ENCODE measurements around the gene NAV1.
"Not testable (repeated sequence)": the region's sequence is repeated elsewhere in the genome, so short reads cannot be mapped to it uniquely, and the experiment has no call there.

NAV1 gene

DNA sequence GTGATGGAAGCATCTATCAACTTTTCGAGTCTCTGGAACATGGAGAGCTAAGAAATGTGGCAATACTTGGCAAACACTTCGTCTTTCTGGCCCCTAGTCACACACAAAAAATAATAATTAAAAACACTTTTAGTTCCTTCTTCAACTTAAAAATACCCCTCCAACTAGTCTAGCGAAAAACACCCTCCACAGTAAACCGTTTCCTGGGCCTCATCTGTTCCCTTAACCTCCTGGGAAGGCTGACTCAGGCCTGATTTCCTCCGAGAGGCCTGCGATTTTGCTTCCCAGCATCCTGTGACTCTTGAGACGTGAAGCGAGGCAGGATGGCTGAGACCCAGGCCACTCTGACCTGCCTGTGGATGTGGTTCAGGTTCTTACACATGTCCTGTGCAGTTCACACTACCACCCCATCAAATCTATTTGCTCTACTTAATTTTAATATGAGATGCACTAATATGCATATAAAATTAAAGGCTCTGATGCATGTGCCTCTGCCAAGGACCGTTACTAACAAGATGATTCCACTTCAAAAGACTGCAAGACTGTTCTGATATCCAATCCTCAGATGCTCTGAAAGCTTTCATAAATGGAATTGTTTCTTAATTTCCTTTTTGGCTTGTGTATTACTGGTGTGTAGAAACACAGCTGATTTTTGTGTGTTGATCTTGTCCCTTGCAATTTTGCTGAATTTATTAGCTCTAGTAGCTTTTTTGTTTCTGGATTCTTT lies 3.5 kb downstream of the NAV1 start:
- H3K27ac Mint-ChIP-seq = no peak overlapping the region
- peaks cover 2% of the 10 kb centered on the region for H3K36me3 Mint-ChIP-seq
- H3K4me3 Mint-ChIP-seq = no peak overlapping the region
- peaks cover 23% of the 10 kb centered on the region for H3K27me3 Mint-ChIP-seq
- H3K4me1 Mint-ChIP-seq (ENCODE audit: low read depth) = peaks cover 20% of the 10 kb centered on the region
- no peaks in the 10 kb centered on the region for H3K9me3 Mint-ChIP-seq (ENCODE audit: low read depth)

DNA sequence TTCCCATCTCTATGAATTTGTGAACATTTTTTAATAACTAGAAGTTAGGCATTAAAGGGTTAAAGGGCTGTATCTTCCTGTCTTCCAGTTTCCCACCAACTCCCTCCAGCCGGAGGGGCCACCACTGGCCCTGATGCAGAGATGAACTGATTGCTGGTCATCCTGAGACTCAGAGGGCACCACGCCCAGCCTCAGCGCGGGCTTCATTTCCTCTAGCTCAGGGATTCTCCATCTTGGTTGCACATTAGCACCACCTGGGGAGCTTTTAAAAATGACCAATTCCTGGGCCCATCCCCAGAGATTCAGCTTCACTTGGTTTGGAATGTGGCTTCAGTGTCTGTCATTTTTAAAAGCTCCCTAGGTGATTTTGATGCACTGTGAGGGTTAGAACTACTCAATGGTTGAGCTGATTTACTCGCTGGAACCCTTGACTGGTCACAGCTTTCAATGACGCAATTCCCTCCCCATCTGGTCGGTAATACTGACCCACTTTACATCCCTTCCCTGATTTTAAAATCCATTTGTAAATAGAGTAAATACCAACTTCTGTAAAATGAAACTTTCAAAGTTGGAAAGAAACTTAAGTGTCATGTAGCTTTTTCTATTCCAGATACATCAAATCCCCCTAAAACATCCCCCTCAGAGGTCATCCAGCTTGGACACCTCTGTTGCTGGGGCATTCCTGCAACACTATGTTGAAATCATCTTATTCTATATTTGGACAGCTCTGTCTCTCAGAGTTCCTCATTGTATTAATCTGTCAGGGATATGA lies 5.1 kb downstream of the NAV1 start:
- Mint-ChIP-seq H3K27ac (no peak overlapping the region), H3K36me3 (peaks cover 4% of the 10 kb centered on the region), H3K4me1 (ENCODE audit: low read depth) (peaks cover 14% of the 10 kb centered on the region), H3K27me3 (peaks cover 16% of the 10 kb centered on the region), H3K9me3 (ENCODE audit: low read depth) (no peaks in the 10 kb centered on the region), H3K4me3 (no peak overlapping the region)

DNA sequence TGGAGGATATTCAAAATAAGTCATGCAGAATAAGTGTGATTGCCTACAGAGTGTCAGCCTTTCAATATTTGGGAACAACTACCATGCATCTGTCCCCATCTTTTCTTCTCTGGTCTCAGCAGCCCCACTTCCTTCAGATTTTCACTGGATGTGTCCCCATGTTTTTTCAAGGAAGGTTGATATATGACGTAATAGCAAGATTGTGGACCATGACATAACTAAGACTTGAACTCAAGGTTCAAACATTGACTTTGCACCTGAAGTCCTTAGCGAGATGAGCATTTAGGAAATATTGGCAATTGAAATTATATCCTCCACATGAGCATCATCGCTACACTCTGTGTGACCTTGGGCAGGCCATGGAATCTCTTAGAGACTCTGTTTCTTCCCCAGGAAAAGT lies 5.8 kb downstream of the NAV1 start:
- Mint-ChIP-seq H3K4me3 (no peak overlapping the region), H3K4me1 (ENCODE audit: low read depth) (peaks cover 10% of the 10 kb centered on the region), H3K36me3 (peaks cover 4% of the 10 kb centered on the region), H3K9me3 (ENCODE audit: low read depth) (no peaks in the 10 kb centered on the region), H3K27me3 (peaks cover 13% of the 10 kb centered on the region), H3K27ac (no peak overlapping the region)

DNA sequence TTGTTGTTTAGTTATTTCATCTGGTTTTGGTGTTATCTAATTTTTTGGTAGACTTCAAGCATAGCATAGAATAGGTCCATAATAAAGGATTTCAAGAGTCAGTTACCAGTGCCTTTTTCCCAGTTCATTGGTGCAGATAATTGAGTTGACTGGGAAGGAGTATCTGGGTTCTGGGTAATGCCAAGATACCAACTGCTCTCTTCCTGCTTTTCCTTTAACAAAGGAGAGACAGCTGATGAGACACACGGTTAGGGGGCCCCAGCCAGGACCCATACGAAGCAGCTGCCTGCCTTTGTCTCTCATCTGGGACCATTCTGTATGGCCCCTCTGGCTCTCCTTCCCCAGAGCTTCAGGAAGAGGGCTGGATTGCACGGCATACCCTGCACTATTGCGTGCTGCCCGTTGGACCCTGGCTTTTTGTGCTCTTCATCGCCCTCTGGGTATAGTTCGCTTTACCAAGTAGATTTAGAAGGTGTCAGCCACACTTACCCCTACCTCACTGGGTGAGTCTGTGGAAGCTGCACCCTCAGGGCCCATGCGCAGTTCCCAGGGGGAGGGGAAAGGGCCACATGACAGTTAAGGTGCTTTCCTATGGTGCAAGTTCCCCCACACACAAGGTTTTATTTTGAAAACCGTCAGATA lies 7.0 kb downstream of the NAV1 start:
- Mint-ChIP-seq H3K36me3 (peaks cover 4% of the 10 kb centered on the region), H3K4me3 (no peak overlapping the region), H3K27ac (no peak overlapping the region), H3K27me3 (peaks cover 7% of the 10 kb centered on the region), H3K4me1 (ENCODE audit: low read depth) (no peaks in the 10 kb centered on the region), H3K9me3 (ENCODE audit: low read depth) (no peaks in the 10 kb centered on the region)

DNA sequence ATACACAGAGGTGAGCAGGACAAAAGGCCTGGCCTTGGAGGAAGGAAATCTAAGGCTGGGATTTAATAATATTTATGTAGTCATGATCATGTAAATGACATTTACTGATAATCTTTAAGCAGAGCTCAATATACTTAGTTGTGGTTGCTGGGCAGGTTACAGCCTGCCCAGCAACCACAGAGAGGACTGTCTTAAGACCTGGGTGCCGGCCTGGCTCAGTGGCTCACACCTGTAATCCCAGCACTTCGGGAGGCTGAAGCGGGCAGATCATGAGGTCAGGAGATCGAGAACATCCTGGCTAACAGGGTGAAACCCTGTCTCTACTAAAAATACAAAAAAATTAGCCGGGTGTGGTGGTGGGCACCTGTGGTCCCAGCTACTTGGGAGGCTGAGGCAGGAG lies 10.6 kb downstream of the NAV1 start:
- not testable (repeated sequence) for H3K4me1 Mint-ChIP-seq (ENCODE audit: low read depth); H3K4me3 Mint-ChIP-seq; H3K27me3 Mint-ChIP-seq; H3K9me3 Mint-ChIP-seq (ENCODE audit: low read depth); H3K36me3 Mint-ChIP-seq; H3K27ac Mint-ChIP-seq

DNA sequence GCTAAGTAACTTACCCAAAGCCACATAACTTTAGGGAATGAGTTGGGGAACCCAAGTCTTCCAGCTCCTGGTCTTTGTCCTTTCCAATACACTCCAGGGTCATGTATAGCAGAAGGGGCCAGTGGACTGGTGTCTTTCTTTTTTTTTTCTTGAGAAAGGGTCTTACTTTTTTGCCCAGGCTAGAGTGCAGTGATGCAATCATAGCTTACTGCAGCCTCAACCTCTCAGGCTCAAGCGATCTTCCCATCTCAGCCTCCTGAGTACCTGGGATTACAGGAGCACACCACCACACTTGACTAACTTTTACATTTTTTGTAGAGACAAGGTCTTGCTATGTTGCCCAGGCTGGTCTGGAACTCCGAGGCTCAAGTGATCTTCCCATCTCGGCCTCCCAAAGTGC lies 12.2 kb downstream of the NAV1 start:
- Mint-ChIP-seq H3K4me1 (ENCODE audit: low read depth) (no peaks in the 10 kb centered on the region), H3K4me3 (no peak overlapping the region), H3K36me3 (peaks cover 3% of the 10 kb centered on the region), H3K27ac (no peak overlapping the region), H3K9me3 (ENCODE audit: low read depth) (no peaks in the 10 kb centered on the region), H3K27me3 (peaks cover 2% of the 10 kb centered on the region)

DNA sequence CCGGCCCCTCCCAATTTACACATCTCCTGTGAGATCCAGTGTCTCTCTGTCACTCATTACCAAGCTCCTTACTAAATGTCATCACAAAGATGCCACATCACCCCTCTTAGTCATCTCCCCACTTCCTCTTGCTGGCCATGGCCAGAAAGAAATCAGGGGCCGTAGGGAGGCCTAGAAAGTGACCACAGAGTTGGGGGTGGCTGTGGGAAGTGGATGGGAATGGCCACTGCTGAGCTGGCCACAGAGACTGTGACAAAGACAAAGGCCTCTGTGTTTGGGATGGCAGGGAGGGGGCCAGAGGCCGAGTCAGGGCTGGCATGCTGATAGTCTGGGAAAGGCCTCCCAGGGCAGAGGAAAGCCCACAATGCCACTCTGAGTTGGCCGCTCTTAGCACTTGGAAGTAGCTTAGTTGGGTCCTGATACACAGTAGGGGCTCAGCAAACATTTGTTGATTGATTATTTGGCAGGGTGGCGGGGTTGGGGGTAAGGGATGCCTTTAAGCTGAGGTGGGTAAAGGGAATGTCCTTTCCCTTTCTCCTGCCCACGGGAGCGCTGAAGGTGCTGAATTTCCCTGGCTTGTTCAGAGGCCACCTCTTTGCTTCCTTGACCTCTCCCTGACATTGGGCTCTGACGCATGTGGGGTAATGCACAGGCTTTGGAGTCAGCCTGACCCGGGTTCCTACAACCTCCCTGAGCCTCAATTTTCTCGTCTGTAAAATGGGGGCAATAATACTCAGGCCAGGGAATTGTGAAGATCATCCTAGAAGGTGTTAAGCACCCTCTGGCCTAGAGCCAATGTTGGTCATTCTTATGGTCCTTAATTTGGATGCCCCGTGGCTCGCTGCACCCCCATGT lies 13.2 kb downstream of the NAV1 start:
- Mint-ChIP-seq H3K9me3 (ENCODE audit: low read depth) (no peaks in the 10 kb centered on the region), H3K36me3 (peaks cover 3% of the 10 kb centered on the region), H3K4me3 (no peak overlapping the region), H3K27me3 (no peaks in the 10 kb centered on the region), H3K4me1 (ENCODE audit: low read depth) (no peaks in the 10 kb centered on the region), H3K27ac (no peak overlapping the region)

DNA sequence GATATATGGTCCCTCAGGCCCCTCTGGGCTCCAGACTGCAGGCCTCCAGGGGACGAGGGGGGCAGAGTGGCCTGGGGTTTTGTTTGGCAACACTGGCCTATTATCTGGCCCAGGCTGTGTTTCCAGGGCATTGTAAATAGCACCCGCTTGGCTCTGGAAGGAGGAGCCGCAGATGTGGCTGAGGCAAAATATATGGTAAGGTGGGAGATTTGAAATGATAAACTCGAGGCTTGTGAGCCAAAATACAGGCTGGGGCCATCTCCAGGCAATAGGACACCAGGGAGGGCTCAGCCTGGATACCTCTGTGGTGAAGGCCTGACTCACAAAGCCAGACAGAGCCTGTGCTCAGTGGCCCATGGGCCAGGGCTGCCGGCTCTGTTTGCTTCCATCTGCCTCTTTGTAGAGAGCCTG lies 14.0 kb downstream of the NAV1 start:
- Mint-ChIP-seq H3K27ac (no peak overlapping the region), H3K4me3 (no peak overlapping the region), H3K36me3 (peaks cover 3% of the 10 kb centered on the region), H3K9me3 (ENCODE audit: low read depth) (no peaks in the 10 kb centered on the region), H3K4me1 (ENCODE audit: low read depth) (no peaks in the 10 kb centered on the region), H3K27me3 (no peaks in the 10 kb centered on the region)

DNA sequence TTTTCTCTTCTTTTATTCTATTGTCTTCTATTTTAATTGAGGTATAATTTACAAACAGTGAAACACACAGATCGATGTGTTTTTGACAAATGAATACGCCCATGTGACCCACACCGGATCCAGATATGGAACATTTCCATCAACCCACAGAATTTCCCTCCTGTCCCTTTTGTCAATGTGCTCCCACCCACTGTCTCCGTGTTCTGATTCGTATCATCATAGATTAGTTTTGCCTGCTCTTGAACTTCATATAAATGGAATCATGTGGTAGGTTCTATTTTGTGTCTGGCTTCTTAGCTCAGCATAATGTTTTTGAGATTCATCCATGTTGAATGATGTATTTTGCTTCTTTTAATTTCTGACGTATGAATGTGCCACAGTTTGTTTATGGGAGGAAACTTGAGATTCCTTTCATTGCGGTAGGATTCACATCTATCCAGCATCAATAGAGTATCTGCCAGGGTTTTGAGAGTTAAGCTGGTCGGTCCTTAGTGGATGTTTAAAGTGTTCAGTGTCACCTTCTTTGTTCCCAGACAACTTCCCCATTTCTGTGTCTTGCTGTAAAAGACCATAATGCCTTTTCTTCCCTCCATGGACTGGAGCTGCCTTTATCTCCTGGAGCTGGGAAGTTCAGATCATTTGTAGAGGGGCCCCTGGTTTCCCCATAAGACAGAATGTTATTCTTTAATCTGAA lies 14.7 kb downstream of the NAV1 start:
- H3K27ac Mint-ChIP-seq = no peak overlapping the region
- no peaks in the 10 kb centered on the region for H3K27me3 Mint-ChIP-seq
- H3K36me3 Mint-ChIP-seq = peaks cover 2% of the 10 kb centered on the region
- H3K9me3 Mint-ChIP-seq (ENCODE audit: low read depth) = no peaks in the 10 kb centered on the region
- no peaks in the 10 kb centered on the region for H3K4me1 Mint-ChIP-seq (ENCODE audit: low read depth)
- no peak overlapping the region for H3K4me3 Mint-ChIP-seq

DNA sequence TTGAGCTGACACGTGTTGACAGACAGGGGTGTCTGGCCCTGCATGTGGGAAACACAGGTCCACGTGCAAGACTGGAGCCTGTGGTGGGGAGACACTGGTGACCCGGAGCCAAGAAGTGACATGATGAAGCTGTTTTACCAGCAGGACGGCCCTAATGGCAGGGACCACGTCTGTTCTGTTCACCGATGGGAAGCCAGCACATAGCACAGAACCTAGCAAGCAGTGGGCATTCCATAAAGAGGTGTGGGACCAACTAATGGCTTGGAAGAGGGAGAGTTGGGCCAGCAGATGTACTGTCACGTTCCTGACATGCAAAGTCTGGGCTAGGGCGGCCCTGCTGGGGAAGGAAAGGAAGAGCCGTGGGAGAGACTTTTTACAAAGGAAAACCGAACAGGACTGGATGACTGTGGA lies 15.3 kb downstream of the NAV1 start:
- H3K27ac Mint-ChIP-seq = no peak overlapping the region
- no peak overlapping the region for H3K4me3 Mint-ChIP-seq
- no peaks in the 10 kb centered on the region for H3K4me1 Mint-ChIP-seq (ENCODE audit: low read depth)
- H3K36me3 Mint-ChIP-seq = no peaks in the 10 kb centered on the region
- H3K9me3 Mint-ChIP-seq (ENCODE audit: low read depth) = no peaks in the 10 kb centered on the region
- no peaks in the 10 kb centered on the region for H3K27me3 Mint-ChIP-seq

DNA sequence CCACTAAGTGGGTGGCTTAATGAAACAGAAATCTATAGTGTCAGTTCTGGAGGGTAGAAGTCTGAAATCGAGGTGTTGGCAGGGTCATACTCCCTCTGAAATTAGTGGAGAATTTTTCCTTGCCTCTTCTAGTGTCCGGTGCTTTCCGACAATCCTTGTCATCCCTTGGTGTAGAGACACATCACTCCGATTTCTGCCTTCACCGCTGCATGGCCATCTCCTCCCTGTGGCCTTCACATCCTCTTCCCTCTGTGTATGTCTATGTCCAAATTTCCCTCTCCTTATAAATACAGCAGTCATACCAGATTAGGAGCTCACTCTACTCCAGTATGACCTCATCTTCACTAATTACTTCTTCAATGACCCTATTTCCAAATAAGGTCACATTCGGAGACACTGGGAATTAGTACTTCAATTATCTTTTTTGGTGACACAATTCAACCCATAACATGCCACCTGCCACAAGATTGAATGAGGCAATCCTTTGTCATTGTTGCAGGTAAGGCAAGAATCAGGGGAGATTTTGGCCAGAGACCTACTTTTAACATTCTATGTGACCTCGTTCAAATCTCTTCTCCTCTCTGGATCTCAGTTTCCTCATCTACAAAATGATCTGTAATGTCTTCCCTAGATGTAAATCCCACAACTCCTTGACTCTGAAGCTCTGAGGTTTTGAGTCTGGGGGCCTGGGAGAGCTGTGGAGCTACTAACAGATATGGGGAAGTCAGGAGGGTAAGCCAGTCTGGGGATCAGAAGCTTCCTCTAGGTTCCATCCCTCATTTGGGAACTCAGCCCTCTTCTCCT lies 16.1 kb downstream of the NAV1 start:
- H3K9me3 Mint-ChIP-seq (ENCODE audit: low read depth) = no peaks in the 10 kb centered on the region
- no peaks in the 10 kb centered on the region for H3K27me3 Mint-ChIP-seq
- no peak overlapping the region for H3K27ac Mint-ChIP-seq
- H3K36me3 Mint-ChIP-seq = no peaks in the 10 kb centered on the region
- H3K4me3 Mint-ChIP-seq = no peak overlapping the region
- peaks cover 3% of the 10 kb centered on the region for H3K4me1 Mint-ChIP-seq (ENCODE audit: low read depth)

DNA sequence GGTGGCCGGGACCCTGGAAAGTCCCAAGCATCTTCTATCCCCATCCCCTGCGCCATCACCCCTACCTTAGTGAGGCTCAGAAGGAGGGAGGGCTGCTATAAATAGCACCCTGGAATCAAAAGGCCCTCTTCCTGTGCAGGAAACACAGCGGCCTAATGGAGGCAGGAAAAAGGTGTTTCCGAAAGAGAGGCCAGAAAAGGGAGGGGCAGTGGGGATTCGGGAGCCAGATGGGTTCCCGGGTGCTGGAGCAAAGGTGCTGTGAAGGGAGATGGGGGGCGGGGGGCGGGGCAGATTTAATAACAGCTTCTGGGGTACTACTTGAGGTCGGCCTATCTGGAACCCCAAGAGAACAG lies 16.6 kb downstream of the NAV1 start:
- Mint-ChIP-seq H3K4me1 (ENCODE audit: low read depth) (peaks cover 3% of the 10 kb centered on the region), H3K9me3 (ENCODE audit: low read depth) (no peaks in the 10 kb centered on the region), H3K4me3 (no peak overlapping the region), H3K27me3 (no peaks in the 10 kb centered on the region), H3K27ac (no peak overlapping the region), H3K36me3 (no peaks in the 10 kb centered on the region)

DNA sequence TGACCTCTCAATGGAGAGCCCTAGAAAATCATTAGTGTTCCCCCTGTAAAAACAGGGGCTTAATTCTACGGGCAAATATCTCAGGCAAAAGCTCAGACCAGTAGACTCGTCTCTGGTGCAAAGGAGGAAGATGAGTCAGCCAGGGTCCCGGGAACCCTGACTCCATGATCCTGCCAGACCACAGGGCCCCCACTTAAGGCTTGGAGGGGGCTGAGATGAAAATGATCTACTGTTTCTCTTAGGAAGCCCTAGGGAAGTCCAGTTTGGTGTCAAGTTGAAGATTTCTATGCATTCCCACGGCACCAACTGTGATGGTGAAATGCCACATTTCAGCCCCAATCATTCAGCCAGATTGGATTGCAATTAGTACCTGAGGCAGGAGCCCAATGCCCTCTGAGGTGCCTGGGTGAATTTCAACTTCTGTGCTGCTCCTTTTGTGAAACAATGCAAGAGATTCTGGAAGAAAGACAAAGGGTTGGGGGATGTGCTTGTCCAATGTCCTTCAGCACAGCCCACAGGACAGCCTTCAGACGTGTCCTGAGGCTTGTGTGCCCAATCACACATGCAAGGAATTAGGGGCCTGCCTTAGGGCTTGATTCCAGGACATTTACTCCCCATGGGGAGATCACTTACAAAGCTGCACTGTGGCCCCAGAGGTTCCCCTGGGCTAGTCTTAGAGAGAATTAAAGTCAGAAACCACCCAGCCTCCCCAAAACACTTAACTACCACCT lies 18.1 kb downstream of the NAV1 start:
- no peak overlapping the region for H3K27ac Mint-ChIP-seq
- no peaks in the 10 kb centered on the region for H3K27me3 Mint-ChIP-seq
- H3K4me1 Mint-ChIP-seq (ENCODE audit: low read depth) = peaks cover 3% of the 10 kb centered on the region
- no peaks in the 10 kb centered on the region for H3K9me3 Mint-ChIP-seq (ENCODE audit: low read depth)
- H3K4me3 Mint-ChIP-seq = no peak overlapping the region
- no peaks in the 10 kb centered on the region for H3K36me3 Mint-ChIP-seq

Data from activated naive CD8-positive, alpha-beta T cell (primary cell).